ENCODE measurements around the gene PPP1R14D.

- TF ChIP-seq CTCF (IDR thresholded peaks at IDR 0.05) (peak; percentile 80 to 93 (median 89)), POLR2A (IDR thresholded peaks at IDR 0.05) (peak in 1 of 3 donors; percentile 12)
Observed at GRCh38 chr15:40859206-40859851, 30.8 kb upstream of the PPP1R14D start.
